ENCODE results near the gene SNRK. TPM values are rescaled to one million over a fixed set of nuclear protein-coding genes. Genes with fewer than 3 reads are reported as not detected.

Gene SNRK
- total RNA-seq, 1 experiment from 2014 or later: 53.3 TPM

GRCh38 chr3:43371494-43371893, 85.2 kb downstream of the SNRK start:
- intact Hi-C loops (cut with micrococcal nuclease): loop anchor here (10.0 kb wide), 1 partner anchor 147 kb away; no protein-coding TSS in a partner anchor
- Histone ChIP-seq H3K9ac (ENCODE audit: low read length) (no peak overlapping the region), H3K79me2 (ENCODE audit: low read length) (no peaks in the 10 kb centered on the region), H2AFZ (ENCODE audit: low read length) (no peak overlapping the region), H3F3A (ENCODE audit: low read length, unreplicated experiment) (no peaks in the 10 kb centered on the region), H3K27me3 (ENCODE audit: low read length) (no peaks in the 10 kb centered on the region), H3K4me2 (ENCODE audit: low read length) (no peak overlapping the region), H3K27ac (ENCODE audit: low read length) (no peak overlapping the region), H3K36me3 (ENCODE audit: low read depth, low read length) (no peaks in the 10 kb centered on the region), H3K9me3 (ENCODE audit: low read length) (no peaks in the 10 kb centered on the region), H3K9me2 (replicated peaks; ENCODE audit: low read length) (no peaks in the 10 kb centered on the region), H3K4me3 (ENCODE audit: low read length) (no peak overlapping the region), H3K4me1 (ENCODE audit: insufficient read depth, low read length) (no peaks in the 10 kb centered on the region), H4K20me1 (ENCODE audit: low read length) (no peaks in the 10 kb centered on the region)
- ChIA-PET CTCF (no interaction called here), POLR2A (ENCODE audit: unreplicated experiment) (no interaction called here)
- TF ChIP-seq, protein P1, sequence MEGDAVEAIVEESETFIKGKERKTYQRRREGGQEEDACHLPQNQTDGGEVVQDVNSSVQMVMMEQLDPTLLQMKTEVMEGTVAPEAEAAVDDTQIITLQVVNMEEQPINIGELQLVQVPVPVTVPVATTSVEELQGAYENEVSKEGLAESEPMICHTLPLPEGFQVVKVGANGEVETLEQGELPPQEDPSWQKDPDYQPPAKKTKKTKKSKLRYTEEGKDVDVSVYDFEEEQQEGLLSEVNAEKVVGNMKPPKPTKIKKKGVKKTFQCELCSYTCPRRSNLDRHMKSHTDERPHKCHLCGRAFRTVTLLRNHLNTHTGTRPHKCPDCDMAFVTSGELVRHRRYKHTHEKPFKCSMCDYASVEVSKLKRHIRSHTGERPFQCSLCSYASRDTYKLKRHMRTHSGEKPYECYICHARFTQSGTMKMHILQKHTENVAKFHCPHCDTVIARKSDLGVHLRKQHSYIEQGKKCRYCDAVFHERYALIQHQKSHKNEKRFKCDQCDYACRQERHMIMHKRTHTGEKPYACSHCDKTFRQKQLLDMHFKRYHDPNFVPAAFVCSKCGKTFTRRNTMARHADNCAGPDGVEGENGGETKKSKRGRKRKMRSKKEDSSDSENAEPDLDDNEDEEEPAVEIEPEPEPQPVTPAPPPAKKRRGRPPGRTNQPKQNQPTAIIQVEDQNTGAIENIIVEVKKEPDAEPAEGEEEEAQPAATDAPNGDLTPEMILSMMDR (conservative IDR thresholded peaks at IDR 0.05; ENCODE audit: low read depth, low read length): no peak
- no peak for TF ChIP-seq EZH2phosphoT487 (IDR thresholded peaks at IDR 0.05; ENCODE audit: borderline replicate concordance, low read length)
- TF ChIP-seq EZH2 (IDR thresholded peaks at IDR 0.05; ENCODE audit: low read length, unreplicated experiment): no peak
- no peak for DNase-seq
- no TSS peak for BruUV-seq (replicated peaks)
- no peak for ATAC-seq

DNA sequence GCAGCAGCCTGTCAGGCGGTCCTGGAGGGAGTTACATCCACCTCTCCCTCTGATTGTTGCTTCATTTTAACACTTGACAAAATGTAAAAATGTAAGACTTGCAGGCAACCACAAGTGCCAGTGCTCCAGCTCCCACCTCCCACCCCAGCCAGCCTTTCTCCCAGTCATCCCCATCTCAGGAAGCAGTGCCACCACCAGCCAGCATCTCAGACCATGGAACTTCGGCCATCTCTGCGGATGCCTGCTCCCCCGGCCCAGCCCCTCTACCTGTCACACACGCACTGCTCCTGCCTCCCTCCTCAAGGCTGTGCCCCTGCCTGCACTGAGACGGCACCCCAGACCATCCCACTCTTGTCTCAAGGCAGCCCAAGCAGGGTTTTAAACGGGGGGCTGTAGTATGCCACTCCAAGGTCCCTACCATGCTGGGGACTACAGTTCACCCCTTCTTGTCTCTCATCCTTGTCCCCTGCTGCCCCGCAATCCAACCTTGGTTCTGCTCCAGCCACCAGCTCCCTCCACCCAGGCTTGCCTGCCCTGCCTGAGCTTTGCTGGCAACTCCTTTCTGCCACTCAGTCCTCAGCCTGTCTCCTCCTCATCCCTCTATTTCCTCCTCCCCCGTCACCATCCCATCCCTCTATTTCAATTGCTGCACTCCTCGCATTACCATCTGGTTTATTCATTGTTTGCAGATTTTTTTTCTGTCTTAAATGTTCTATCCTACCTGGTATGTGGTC, 85.8 kb downstream of the SNRK start:
- intact Hi-C loops (cut with micrococcal nuclease): loop anchor here (10.0 kb wide), 1 partner anchor 147 kb away; no protein-coding TSS in a partner anchor
- ChIA-PET CTCF (no interaction called here), POLR2A (ENCODE audit: unreplicated experiment) (no interaction called here)

More for the DNA sequence above, 85.8 kb downstream of the SNRK start:
- Histone ChIP-seq H3K27ac (ENCODE audit: low read length) (no peak overlapping the region), H3K4me2 (ENCODE audit: low read length) (no peak overlapping the region), H3K36me3 (ENCODE audit: low read depth, low read length) (no peaks in the 10 kb centered on the region), H3K27me3 (ENCODE audit: low read length) (no peaks in the 10 kb centered on the region), H3K4me1 (ENCODE audit: insufficient read depth, low read length) (no peaks in the 10 kb centered on the region), H3K4me3 (ENCODE audit: low read length) (no peak overlapping the region), H4K20me1 (ENCODE audit: low read length) (no peaks in the 10 kb centered on the region), H3K9me3 (ENCODE audit: low read length) (no peaks in the 10 kb centered on the region), H3K79me2 (ENCODE audit: low read length) (no peaks in the 10 kb centered on the region), H3K9ac (ENCODE audit: low read length) (no peak overlapping the region), H2AFZ (ENCODE audit: low read length) (no peak overlapping the region), H3K9me2 (replicated peaks; ENCODE audit: low read length) (no peaks in the 10 kb centered on the region), H3F3A (ENCODE audit: low read length, unreplicated experiment) (no peaks in the 10 kb centered on the region)
- no TSS peak for BruUV-seq (replicated peaks)
- DNase-seq (no peak), ATAC-seq (no peak)
- TF ChIP-seq EZH2phosphoT487 (IDR thresholded peaks at IDR 0.05; ENCODE audit: borderline replicate concordance, low read length) (no peak), EZH2 (IDR thresholded peaks at IDR 0.05; ENCODE audit: low read length, unreplicated experiment) (no peak)
- TF ChIP-seq, protein P1 (conservative IDR thresholded peaks at IDR 0.05; ENCODE audit: low read depth, low read length): no peak
